SJSA1 (cell line): ENCODE results near the gene WDR26. TPM values are rescaled to one million over a fixed set of nuclear protein-coding genes. Genes with fewer than 3 reads are reported as not detected.

ENCODE experiments used
- DNase-seq, 2 experiments: peaks; one replicate each; pipeline ENCODE4 v3.0.0-alpha.2; 2015 to 2020; ENCODE audit warnings: low spot score in 2 of 2, low read depth in 1 of 2
- H3K27ac ChIP-seq: fragments of 250-450 bp; sonication (Bioruptor Pico); 2 replicates; pipeline ENCODE4 v1.5.1; 2020; ENCODE audit warnings: mild to moderate bottlenecking, moderate library complexity
- H3K27me3 ChIP-seq: fragments of 250-450 bp; sonication (Bioruptor Pico); replicated peaks from 2 replicates; pipeline ENCODE4 v1.5.1; 2020; ENCODE audit warnings: mild to moderate bottlenecking, moderate library complexity
- H3K36me3 ChIP-seq: fragments of 250-450 bp; sonication (Bioruptor Pico); 2 replicates; pipeline ENCODE4 v1.5.1; 2020; ENCODE audit warnings: mild to moderate bottlenecking
- H3K4me1 ChIP-seq: fragments of 250-450 bp; sonication (Bioruptor Pico); replicated peaks from 2 replicates; pipeline ENCODE4 v1.6.1; 2021; ENCODE audit warnings: mild to moderate bottlenecking
- H3K4me3 ChIP-seq: fragments of 250-450 bp; sonication (Bioruptor Pico); 2 replicates; pipeline ENCODE4 v1.5.1; 2020; ENCODE audit warnings: mild to moderate bottlenecking
- H3K9me3 ChIP-seq: fragments of 250-450 bp; sonication (Bioruptor Pico); replicated peaks from 2 replicates; pipeline ENCODE4 v1.5.1; 2020; ENCODE audit warnings: mild to moderate bottlenecking
- total RNA-seq: library from RNA; depleted of rRNA; stranded (reverse); fragments of >200 nt; shearing (Covaris generic); gene quantifications from 2 replicates; pipeline ENCODE4 v1.2.3, GENCODE V29; 2014

WDR26 gene
- total RNA-seq, 1 experiment from 2014 or later, result 37.2 TPM

GRCh38 chr1:224450561-224451350 lies 16.2 kb upstream of the WDR26 start:
- no peak for DNase-seq
- Histone ChIP-seq H3K9me3 (no peaks in the 10 kb centered on the region), H3K4me1 (peaks cover 20% of the 10 kb centered on the region), H3K36me3 (no peaks in the 10 kb centered on the region), H3K4me3 (no peak overlapping the region), H3K27me3 (no peaks in the 10 kb centered on the region), H3K27ac (no peak overlapping the region)

DNA sequence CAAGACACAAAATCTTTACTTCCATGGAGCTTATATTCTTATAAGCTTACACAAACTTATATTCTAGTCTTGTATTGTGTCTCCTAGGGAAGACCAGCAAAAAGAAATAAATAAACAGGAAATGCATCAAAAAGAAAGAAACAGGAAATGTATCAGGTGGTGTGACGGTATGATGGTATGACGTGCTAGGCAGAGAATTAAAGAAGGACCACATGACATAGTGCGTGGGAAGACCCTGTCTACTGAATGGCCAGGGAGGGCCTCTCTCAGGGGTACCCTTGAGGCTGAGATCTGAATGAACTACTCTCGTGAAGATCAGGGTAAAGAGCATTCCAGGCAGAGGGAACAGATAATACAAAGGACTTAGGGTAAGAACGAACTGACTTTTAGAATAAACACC lies 15.6 kb upstream of the WDR26 start:
- Histone ChIP-seq H3K4me1 (peaks cover 20% of the 10 kb centered on the region), H3K4me3 (no peak overlapping the region), H3K9me3 (no peaks in the 10 kb centered on the region), H3K27ac (no peak overlapping the region), H3K27me3 (no peaks in the 10 kb centered on the region), H3K36me3 (no peaks in the 10 kb centered on the region)
- no peak for DNase-seq

GRCh38 chr1:224448453-224449017 lies 13.9 kb upstream of the WDR26 start:
- Histone ChIP-seq H3K36me3 (no peaks in the 10 kb centered on the region), H3K27me3 (no peaks in the 10 kb centered on the region), H3K4me1 (peaks cover 20% of the 10 kb centered on the region), H3K27ac (no peak overlapping the region), H3K9me3 (no peaks in the 10 kb centered on the region), H3K4me3 (no peak overlapping the region)
- DNase-seq, result no peak

DNA sequence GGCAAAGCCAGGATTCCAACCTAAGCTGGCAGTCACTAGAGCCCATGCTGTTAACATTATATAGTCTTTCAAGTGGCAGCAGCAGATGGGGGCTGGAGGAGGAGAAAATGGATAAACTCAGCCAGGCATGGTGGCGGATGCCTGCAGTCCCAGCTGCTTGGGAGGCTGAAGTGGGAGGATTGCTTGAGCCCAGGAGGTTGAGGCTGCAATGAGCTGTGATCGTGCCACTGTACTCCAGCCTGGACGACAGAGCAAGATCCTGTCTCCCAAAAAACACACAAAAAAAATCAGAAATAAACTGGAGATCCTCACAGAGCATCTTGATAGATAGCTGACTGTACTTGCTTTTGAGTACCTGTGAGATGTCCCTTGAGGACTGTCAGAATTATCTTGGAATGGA lies 13.4 kb upstream of the WDR26 start:
- Histone ChIP-seq H3K36me3 (no peaks in the 10 kb centered on the region), H3K27me3 (no peaks in the 10 kb centered on the region), H3K9me3 (no peaks in the 10 kb centered on the region), H3K4me3 (no peak overlapping the region), H3K27ac (no peak overlapping the region), H3K4me1 (peaks cover 20% of the 10 kb centered on the region)
- no peak for DNase-seq

GRCh38 chr1:224447251-224447650 lies 12.7 kb upstream of the WDR26 start:
- peak in 1 of 2 experiments; percentile 23 for DNase-seq
- H3K27ac ChIP-seq, result no peak overlapping the region
- no peak overlapping the region for H3K4me3 ChIP-seq
- no peaks in the 10 kb centered on the region for H3K9me3 ChIP-seq
- H3K36me3 ChIP-seq, result 0 out of 2 replicates have a peak, but pooled peaks cover 1% of the 10 kb centered on the region
- H3K27me3 ChIP-seq, result no peaks in the 10 kb centered on the region
- peaks cover 20% of the 10 kb centered on the region for H3K4me1 ChIP-seq

DNA sequence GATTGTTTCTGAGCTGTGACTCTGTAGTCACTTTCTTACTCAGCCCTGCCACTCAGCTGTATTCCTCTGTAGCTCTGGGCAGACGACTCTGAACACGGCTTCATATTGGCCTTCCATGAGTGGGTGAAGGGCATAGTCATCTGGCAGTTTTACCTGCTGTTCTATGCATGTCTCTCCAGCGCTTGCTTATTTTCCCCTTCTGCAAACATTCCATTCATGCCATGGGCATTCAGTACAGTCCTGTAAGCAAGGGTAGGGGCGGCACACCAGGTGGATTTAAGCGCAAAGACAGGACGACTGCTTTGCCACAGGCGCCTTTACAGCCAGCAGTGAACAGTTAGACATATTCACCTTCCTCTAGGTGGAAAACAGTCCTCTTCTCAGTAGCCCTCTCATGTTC lies 4.4 kb upstream of the WDR26 start:
- Histone ChIP-seq H3K9me3 (no peaks in the 10 kb centered on the region), H3K4me1 (peaks cover 9% of the 10 kb centered on the region), H3K27me3 (no peaks in the 10 kb centered on the region), H3K4me3 (no peak overlapping the region), H3K27ac (no peak overlapping the region), H3K36me3 (peaks cover 6% of the 10 kb centered on the region)
- no peak for DNase-seq

- no peak for DNase-seq
- Histone ChIP-seq H3K27me3 (no peaks in the 10 kb centered on the region), H3K4me3 (no peak overlapping the region), H3K9me3 (no peaks in the 10 kb centered on the region), H3K4me1 (peaks cover 28% of the 10 kb centered on the region), H3K27ac (0 out of 2 replicates have a peak overlapping the region, but pooled peaks have one; percentile 85), H3K36me3 (peaks cover 25% of the 10 kb centered on the region)
These were observed 1.4 kb upstream of the WDR26 start for GRCh38 chr1:224435999-224436398.

DNA sequence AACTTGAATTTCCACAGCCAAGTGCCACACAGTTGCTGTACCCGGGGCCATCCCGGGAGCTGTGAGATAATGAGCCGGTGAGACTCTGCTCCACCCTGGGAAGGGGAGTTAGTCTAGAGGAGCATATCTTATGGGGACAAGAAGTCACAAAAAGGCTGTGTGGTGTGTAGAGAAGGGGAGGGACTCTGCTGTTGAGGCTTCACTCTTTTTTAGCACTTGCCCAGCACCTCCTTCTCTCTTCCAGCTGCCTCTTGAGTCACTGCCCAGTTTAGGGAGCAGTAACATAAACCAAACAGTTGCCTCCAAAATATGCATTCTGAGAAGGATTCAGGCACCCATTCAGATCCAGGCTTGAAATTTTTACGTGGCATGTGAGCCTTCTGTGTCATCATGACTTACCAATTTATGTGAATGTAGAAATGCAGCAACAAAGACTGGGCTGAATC lies 744 bp upstream of the WDR26 start:
- Histone ChIP-seq H3K4me1 (peaks cover 35% of the 10 kb centered on the region), H3K4me3 (peak overlapping the region; percentile 67), H3K9me3 (no peaks in the 10 kb centered on the region), H3K27ac (peak overlapping the region; percentile 85), H3K27me3 (no peaks in the 10 kb centered on the region), H3K36me3 (peaks cover 27% of the 10 kb centered on the region)
- peak in 1 of 2 experiments; percentile 49 for DNase-seq

- H3K27ac ChIP-seq, result peak overlapping the region; percentile 85; the same call in 1 of the 2 replicates
- no peaks in the 10 kb centered on the region for H3K27me3 ChIP-seq
- DNase-seq, result peak in 1 of 2 experiments; percentile 29
- peak overlapping the region; percentile 67 for H3K4me3 ChIP-seq
- H3K4me1 ChIP-seq, result peaks cover 36% of the 10 kb centered on the region
- H3K9me3 ChIP-seq, result no peaks in the 10 kb centered on the region
- peaks cover 35% of the 10 kb centered on the region for H3K36me3 ChIP-seq
These were observed 610 bp downstream of the WDR26 start for GRCh38 chr1:224433701-224434672.

DNA sequence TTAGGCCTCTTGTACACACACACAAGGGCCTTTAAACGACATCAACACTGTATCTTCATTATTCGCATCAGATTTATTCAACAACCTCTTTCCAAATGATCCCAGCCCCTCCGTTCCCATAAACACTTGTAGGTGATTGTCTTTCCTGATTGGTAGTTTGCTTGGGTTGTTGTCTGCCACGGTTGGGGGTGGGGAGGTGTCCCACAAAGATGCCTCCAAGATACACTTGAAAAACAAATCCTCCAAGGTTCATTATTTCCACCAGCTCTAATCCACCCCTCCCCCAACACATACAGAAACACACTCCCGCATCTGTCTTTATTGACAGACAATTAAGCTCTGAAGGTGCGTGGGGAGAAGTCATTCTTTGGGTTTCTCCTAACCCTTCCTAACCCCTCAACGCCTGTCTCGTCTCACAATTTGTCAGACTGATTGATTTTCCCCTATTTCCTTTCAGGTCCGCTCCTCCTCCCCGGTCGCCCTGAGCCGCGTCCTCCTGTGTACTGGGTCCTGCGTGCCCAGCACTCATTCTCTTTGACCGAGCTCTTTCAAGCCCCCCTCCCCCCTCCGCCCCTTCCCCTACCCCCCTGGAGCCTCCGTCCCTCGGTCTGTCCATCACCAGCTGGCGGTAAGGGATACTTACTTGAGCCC lies 1.4 kb downstream of the WDR26 start:
- Histone ChIP-seq H3K27ac (no peak overlapping the region), H3K4me3 (peak overlapping the region; percentile 67), H3K36me3 (peaks cover 41% of the 10 kb centered on the region), H3K9me3 (no peaks in the 10 kb centered on the region), H3K27me3 (no peaks in the 10 kb centered on the region), H3K4me1 (peaks cover 37% of the 10 kb centered on the region)
- DNase-seq, result peak in 1 of 2 experiments; percentile 33

DNA sequence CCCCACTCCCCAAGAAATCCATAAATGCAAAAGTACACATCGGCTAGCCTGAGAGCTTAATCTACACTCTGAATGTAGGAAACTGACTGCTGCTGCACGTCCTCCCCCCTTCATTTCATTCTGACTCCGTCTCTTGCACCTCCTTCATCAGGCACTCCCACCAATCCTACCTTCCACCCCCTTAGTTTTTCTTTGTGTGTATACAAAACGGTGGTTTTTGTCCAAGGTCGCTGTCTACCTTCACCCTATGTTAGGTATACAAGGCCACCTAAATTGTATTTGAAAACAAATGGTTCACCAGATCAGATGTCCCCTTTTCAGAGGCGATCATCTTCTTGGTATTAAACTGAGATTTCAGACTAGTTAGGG lies 1.9 kb downstream of the WDR26 start:
- peak in 1 of 2 experiments; percentile 26 for DNase-seq
- Histone ChIP-seq H3K27me3 (no peaks in the 10 kb centered on the region), H3K4me3 (peak overlapping the region; percentile 67), H3K9me3 (no peaks in the 10 kb centered on the region), H3K27ac (no peak overlapping the region), H3K36me3 (peaks cover 44% of the 10 kb centered on the region), H3K4me1 (peaks cover 42% of the 10 kb centered on the region)

GRCh38 chr1:224432146-224432545 lies 2.5 kb downstream of the WDR26 start:
- no peaks in the 10 kb centered on the region for H3K27me3 ChIP-seq
- DNase-seq, result no peak
- no peaks in the 10 kb centered on the region for H3K9me3 ChIP-seq
- no peak overlapping the region for H3K27ac ChIP-seq
- peaks cover 44% of the 10 kb centered on the region for H3K36me3 ChIP-seq
- peaks cover 45% of the 10 kb centered on the region for H3K4me1 ChIP-seq
- peak overlapping the region; percentile 67 for H3K4me3 ChIP-seq

DNA sequence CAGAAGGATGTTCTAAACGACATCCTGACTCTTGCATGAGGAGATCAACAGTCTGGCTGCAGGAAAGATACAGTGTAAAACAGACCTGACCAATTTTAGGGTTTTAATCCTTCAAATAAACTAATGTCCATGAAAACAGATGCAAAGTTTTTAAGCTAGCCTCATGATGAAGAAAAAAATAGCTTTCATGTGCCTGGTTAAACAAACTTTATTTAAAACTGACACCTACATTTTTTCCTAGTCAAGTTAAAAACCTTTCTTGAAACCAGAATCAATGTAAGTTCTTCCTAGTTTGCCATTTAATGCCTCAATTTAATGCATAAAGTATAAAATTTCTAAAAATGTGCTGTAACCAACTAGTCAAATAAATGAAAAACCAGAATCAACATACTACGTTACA lies 2.9 kb downstream of the WDR26 start:
- H3K9me3 ChIP-seq, result no peaks in the 10 kb centered on the region
- H3K27me3 ChIP-seq, result no peaks in the 10 kb centered on the region
- H3K4me3 ChIP-seq, result no peak overlapping the region
- peaks cover 44% of the 10 kb centered on the region for H3K36me3 ChIP-seq
- DNase-seq, result no peak
- H3K27ac ChIP-seq, result 0 out of 2 replicates have a peak overlapping the region, but pooled peaks have one; percentile 9
- peaks cover 45% of the 10 kb centered on the region for H3K4me1 ChIP-seq
